ENCODE data around the gene SIGLEC7. TPM values are rescaled to one million over a fixed set of nuclear protein-coding genes. Genes with fewer than 3 reads are reported as not detected.
"Not testable (repeated sequence)": the region's sequence is repeated elsewhere in the genome, so short reads cannot be mapped to it uniquely, and the experiment has no call there.

The SIGLEC7 gene
- total RNA-seq, 2 donors from 2014 or later, result 0.34 TPM; not detected in 1

DNA sequence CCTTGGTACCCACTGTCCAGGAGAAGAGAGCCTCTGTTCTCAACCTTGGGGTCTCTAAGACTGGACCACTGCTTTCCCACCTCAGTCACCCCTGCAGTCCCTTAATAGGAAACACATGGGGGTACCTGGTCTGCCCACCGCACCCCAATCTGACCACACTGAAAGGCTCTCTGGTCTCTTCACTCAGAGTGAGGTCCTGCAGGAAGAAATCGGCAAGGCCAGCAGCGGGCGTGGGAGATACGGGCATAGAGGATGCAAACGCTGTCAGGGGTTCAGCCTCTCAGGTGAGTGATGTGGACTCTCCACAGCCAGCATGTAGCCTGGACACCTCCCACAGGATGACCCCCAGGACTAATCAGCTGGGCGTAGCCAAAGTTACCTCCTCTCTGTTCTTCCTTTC lies 13.9 kb upstream of the SIGLEC7 start:
- Mint-ChIP-seq H3K36me3 (peaks cover 0 to 5% of the 10 kb centered on the region in 2 donors), H3K27ac (peak overlapping the region in 1 of 2 donors; percentile 19), H3K9me3 (no peaks in the 10 kb centered on the region)
- DNase-seq (ENCODE audit: low spot score in 2 of 2), result no peak
- ATAC-seq, result no peak

DNA sequence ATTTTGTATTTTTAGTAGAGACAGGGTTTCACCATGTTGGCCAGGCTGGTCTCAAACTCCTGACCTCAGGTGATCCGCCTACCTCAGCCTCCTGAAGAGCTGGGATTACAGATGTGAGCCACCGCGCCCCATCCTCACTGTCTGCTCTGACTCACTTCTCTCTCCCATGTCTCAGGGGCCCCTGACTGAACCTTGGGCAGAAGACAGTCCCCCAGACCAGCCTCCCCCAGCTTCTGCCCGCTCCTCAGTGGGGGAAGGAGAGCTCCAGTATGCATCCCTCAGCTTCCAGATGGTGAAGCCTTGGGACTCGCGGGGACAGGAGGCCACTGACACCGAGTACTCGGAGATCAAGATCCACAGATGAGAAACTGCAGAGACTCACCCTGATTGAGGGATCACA lies 12.4 kb upstream of the SIGLEC7 start:
- Mint-ChIP-seq H3K27ac (peak overlapping the region; percentile 70 to 84), H3K36me3 (peaks cover 3 to 8% of the 10 kb centered on the region in 2 donors), H3K9me3 (peaks cover 2 to 3% of the 10 kb centered on the region in 2 donors)
- no peak for DNase-seq (ENCODE audit: low spot score in 2 of 2)
- no peak for ATAC-seq

DNA sequence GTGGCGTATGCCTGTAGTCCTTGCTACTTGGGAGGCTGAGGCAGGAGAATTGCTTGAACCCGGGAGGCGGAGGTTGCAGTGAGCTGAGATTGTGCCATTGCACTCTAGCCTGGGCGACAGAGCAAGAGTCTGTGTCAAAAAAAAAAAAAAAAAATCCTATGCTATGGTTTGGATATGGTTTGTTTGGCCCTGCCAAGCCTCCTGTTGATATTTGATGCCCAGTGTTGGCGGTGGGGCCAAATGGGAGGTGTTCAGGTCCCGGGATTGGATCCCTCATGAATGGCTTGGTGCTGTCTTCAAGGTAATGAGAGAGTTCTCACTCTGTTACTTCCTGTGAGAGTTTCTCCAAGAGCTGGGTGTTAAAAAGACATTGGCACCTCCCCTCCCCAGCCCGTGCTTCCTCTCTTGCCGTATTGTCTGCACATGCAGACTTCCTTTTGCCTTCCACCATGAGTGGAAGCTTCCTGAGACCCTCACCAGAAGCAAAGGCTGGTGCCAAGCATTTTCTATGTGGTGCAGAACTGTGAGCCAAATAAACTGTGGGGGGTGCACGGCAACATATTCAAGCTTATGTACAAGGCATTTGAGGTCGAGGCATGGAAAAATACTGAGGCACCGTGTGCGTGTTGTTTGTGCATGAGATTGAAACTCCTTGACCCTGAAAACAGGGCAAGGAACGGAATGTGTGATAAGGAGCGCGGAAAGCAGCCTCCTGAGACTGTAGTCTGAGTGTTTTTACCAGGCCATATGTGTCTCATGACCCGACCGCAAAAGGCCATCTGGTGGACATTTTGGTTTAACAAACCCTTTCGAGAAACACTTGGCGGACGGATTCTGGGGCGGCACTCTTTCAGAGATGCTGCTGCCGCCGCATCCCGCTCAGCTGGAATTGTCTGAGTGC lies 10.1 kb upstream of the SIGLEC7 start:
- DNase-seq (ENCODE audit: low spot score in 2 of 2) (no peak), ATAC-seq (peak; percentile 39 to 67)
- Mint-ChIP-seq H3K27ac (peak overlapping the region; percentile 55 to 80), H3K36me3 (peaks cover 23 to 24% of the 10 kb centered on the region in 2 donors), H3K9me3 (peaks cover 4 to 7% of the 10 kb centered on the region in 2 donors)

DNA sequence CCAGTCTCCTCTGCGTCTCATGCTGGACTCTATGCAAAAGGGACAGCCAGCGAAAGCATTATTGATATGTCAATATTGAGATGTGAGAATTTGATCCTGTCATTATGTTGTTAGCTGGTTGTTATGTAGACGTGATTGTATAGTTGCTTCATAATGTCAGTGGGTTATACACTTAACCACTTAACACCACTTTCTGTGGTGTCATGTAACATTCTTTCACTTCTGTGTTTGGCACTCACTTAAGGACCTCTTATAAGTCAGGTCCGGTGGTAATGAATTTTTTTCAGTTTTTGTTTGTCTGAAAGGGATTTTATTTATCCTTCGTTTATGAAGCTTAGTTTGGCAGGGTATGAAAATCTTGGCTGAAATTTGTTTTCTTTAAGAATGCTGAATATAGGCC lies 7.1 kb upstream of the SIGLEC7 start:
- H3K27ac Mint-ChIP-seq, result no peak overlapping the region
- ATAC-seq (no peak), DNase-seq (ENCODE audit: low spot score in 2 of 2) (no peak)
- peaks cover 4 to 7% of the 10 kb centered on the region in 2 donors for H3K9me3 Mint-ChIP-seq
- H3K36me3 Mint-ChIP-seq, result peaks cover 24 to 32% of the 10 kb centered on the region in 2 donors

DNA sequence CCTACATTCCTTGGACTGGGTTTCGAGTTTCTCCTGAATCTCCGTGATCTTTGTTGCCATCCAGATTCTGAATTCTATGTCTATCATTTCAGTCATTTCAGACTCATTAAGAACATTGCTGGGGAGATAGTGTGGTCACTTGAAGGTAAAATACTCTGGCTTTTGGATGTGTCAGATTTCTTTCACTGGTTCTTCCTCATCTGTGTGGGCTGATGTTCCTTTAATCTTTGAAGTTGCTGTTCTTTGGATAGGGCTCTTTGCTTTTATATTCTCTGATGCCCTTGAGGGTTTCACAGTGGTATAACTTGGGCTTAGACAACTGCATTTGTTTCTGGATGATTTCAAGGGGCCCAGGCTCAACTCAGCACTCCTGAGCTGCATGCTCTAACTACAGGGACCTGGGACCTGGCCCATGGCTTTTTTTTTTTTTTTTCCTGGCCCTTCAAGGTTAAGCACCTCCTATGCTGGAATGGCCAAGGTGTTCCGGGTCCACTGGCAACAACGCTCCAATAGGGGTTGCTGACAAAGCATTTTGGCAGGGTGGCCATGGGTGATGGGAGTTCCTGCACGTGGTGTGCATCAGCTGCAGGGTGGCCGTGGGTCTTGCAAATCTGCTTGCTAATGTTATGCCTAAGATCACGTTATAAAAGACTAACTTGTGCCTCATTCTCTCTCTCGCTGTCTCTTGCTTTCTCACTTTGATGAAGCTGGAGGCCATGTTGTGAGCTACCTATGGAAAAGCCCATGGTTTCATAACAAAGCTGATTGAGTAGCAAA lies 5.9 kb upstream of the SIGLEC7 start:
- peaks cover 4 to 7% of the 10 kb centered on the region in 2 donors for H3K9me3 Mint-ChIP-seq
- peaks cover 24 to 32% of the 10 kb centered on the region in 2 donors for H3K36me3 Mint-ChIP-seq
- ATAC-seq (no peak), DNase-seq (ENCODE audit: low spot score in 2 of 2) (no peak)
- peak overlapping the region in 1 of 2 donors; percentile 83 for H3K27ac Mint-ChIP-seq

DNA sequence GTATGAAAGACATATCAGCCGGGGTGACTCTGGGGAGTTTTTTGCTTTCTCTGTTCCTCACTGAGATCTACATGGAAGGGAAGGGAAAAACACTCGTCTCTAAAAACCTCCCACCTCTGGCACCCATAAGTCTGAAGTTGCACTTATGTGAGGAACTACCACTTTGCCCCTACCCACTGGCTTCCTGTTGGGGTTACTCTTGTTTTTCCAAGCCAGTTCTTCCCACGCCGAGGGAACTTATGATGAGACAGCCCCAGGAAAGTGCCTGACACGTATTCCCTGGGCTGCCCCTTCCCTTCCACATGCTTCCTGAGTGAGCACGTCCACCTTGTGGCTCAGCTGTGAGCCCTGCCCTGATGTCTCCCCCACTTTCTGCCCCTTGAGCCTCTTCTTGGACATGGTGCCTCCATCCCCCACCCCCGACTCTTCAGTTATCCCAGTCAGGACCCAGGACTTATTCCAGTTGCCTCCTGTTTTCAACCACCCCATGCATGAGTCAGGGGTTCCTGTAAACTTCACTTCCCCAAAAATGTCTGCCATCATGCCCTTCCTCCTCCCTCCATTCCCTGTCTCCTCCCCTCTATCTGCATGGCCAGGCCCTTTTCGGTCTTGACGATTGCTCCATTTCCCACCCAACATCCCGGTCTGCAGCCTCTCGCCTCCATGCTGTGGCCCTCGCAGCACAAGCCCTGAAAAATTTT lies 5.1 kb upstream of the SIGLEC7 start:
- peaks cover 4 to 7% of the 10 kb centered on the region in 2 donors for H3K9me3 Mint-ChIP-seq
- peak in 1 of 2 donors; percentile 49 for DNase-seq (ENCODE audit: low spot score in 2 of 2)
- H3K36me3 Mint-ChIP-seq, result peaks cover 24 to 32% of the 10 kb centered on the region in 2 donors
- peak overlapping the region; percentile 56 to 83 for H3K27ac Mint-ChIP-seq
- ATAC-seq, result peak in 1 of 2 donors; percentile 36

DNA sequence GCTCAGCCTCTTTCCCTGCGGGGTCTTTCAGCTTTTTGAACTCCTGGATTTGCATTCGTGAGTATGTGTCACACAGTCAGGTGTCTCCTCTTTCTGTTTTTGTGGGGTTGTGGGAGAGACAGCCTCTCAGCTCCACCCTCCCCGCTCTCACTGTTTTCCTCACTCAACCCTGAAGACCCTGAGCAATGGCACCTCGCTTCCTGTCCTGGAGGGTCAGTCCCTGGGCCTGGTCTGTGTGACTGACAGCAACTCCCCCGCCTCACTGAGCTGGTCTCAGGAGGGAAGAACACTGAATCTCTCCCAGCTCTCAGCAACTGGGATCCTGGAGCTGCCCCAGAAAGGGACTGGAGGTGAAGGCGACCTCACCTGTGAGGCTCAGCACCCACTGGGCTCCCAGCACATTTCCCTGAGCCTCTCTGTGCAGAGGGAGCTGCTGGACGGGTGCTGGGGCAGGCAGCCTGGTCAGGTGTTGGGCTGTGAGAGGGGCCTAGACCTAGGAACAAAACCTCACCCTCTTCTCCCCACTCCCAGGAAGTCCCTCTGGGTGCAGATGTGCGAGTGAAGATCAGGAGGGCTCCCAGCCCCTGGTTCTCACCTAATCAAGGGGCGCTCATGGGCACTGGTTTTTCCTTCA lies 4.2 kb upstream of the SIGLEC7 start:
- Mint-ChIP-seq H3K9me3 (peaks cover 4 to 7% of the 10 kb centered on the region in 2 donors), H3K27ac (peak overlapping the region; percentile 56 to 83), H3K36me3 (peaks cover 19 to 32% of the 10 kb centered on the region in 2 donors)
- DNase-seq (ENCODE audit: low spot score in 2 of 2) (peak in 1 of 2 donors; percentile 47), ATAC-seq (peak in 1 of 2 donors; percentile 46)

GRCh38 chr19:51138549-51138979 lies 3.5 kb upstream of the SIGLEC7 start:
- peaks cover 19 to 32% of the 10 kb centered on the region in 2 donors for H3K36me3 Mint-ChIP-seq
- peak overlapping the region in 1 of 2 donors; percentile 86 for H3K27ac Mint-ChIP-seq
- ATAC-seq, result no peak
- DNase-seq (ENCODE audit: low spot score in 2 of 2), result peak in 1 of 2 donors; percentile 41
- peaks cover 4 to 7% of the 10 kb centered on the region in 2 donors for H3K9me3 Mint-ChIP-seq

GRCh38 chr19:51139299-51140014 lies 2.6 kb upstream of the SIGLEC7 start:
- DNase-seq (ENCODE audit: low spot score in 2 of 2) (no peak), ATAC-seq (no peak)
- H3K36me3 Mint-ChIP-seq, result peaks cover 19 to 32% of the 10 kb centered on the region in 2 donors
- peaks cover 4 to 7% of the 10 kb centered on the region in 2 donors for H3K9me3 Mint-ChIP-seq
- no peak overlapping the region for H3K27ac Mint-ChIP-seq

GRCh38 chr19:51140441-51140840 lies 1.7 kb upstream of the SIGLEC7 start:
- ATAC-seq (no peak), DNase-seq (ENCODE audit: low spot score in 2 of 2) (peak in 1 of 2 donors; percentile 14)
- H3K9me3 Mint-ChIP-seq, result no peaks in the 10 kb centered on the region
- H3K27ac Mint-ChIP-seq, result no peak overlapping the region
- H3K36me3 Mint-ChIP-seq, result peaks cover 10 to 23% of the 10 kb centered on the region in 2 donors

- DNase-seq (ENCODE audit: low spot score in 2 of 2) (peak in 1 of 2 donors; percentile 14), ATAC-seq (no peak)
- H3K36me3 Mint-ChIP-seq, result peaks cover 4 to 18% of the 10 kb centered on the region in 2 donors
- H3K27ac Mint-ChIP-seq, result no peak overlapping the region
- H3K9me3 Mint-ChIP-seq, result no peaks in the 10 kb centered on the region
These were observed 920 bp upstream of the SIGLEC7 start for GRCh38 chr19:51141181-51141580.

DNA sequence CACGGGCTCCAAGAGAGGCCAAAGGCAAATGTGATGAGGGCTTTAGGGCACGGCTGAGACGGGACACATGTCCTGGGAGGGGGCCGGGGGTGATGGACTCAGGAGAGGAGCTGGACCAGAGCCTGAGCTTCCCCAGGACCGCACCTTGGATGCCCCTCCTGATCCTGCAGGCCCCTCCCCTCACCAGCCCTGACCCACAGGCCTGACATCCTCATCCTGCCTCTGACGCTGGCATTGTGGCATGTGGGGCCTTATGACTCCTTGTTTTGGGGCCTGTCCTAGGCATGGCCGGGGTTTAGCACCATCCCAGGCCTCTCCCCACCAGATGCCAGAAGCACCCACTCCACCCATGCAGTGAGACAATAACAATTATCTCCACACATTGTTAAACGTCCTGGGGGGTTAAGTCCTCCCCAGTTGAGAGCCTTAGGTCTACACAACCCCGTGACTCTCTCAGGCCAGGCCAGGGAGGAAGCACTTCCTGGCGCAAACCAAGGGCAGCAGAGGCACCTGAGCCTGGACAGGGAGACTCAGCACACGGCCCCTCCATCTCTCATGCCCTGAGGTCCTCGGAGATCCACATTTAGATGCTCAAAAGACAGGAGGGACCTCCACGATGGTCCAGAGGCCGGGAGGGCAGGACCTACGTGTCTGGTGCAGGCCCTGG lies 841 bp downstream of the SIGLEC7 start:
- not testable (repeated sequence) for H3K9me3 Mint-ChIP-seq, ATAC-seq, H3K36me3 Mint-ChIP-seq, H3K27ac Mint-ChIP-seq
- DNase-seq (ENCODE audit: low spot score in 2 of 2), result peak in 1 of 2 donors; percentile 35

GRCh38 chr19:51143486-51143885 lies 1.4 kb downstream of the SIGLEC7 start:
- Mint-ChIP-seq H3K27ac (no peak overlapping the region), H3K9me3 (no peaks in the 10 kb centered on the region), H3K36me3 (no peaks in the 10 kb centered on the region)
- ATAC-seq (no peak), DNase-seq (ENCODE audit: low spot score in 2 of 2) (peak in 1 of 2 donors; percentile 6)

DNA sequence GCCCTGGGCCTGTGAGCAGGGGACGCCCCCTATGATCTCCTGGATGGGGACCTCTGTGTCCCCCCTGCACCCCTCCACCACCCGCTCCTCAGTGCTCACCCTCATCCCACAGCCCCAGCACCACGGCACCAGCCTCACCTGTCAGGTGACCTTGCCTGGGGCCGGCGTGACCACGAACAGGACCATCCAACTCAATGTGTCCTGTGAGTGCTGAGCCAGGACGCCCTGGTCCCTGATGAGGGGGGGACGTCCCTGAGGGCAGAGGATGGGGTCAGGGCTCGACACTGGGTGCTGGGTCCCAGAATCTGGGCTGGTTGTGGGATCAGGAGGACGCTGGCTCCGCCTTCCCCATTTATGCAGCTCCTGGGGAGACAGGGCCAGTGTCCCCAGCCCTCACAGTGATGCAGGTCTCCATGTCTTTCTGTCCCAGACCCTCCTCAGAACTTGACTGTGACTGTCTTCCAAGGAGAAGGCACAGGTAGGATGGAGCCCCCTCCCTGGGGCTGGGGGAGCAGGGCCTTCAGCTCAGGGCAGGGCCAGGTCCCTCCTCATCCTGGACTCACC lies 2.5 kb downstream of the SIGLEC7 start:
- no peak overlapping the region for H3K27ac Mint-ChIP-seq
- no peaks in the 10 kb centered on the region for H3K9me3 Mint-ChIP-seq
- DNase-seq (ENCODE audit: low spot score in 2 of 2) (peak in 1 of 2 donors; percentile 45), ATAC-seq (no peak)
- H3K36me3 Mint-ChIP-seq, result no peaks in the 10 kb centered on the region
